Stimulated activated CD8-positive, alpha-beta memory T cell treated with anti-CD3 and anti-CD28 coated beads, Interleukin-15, amount 100 ng/mL, for 24 hours (primary cell): ENCODE measurements around the gene MAGED1.

Experiments
- DNase-seq: peaks from one replicate; pipeline ENCODE4 v3.0.0-alpha.2; 2020; ENCODE audit warnings: low read depth

The MAGED1 gene, protein sequence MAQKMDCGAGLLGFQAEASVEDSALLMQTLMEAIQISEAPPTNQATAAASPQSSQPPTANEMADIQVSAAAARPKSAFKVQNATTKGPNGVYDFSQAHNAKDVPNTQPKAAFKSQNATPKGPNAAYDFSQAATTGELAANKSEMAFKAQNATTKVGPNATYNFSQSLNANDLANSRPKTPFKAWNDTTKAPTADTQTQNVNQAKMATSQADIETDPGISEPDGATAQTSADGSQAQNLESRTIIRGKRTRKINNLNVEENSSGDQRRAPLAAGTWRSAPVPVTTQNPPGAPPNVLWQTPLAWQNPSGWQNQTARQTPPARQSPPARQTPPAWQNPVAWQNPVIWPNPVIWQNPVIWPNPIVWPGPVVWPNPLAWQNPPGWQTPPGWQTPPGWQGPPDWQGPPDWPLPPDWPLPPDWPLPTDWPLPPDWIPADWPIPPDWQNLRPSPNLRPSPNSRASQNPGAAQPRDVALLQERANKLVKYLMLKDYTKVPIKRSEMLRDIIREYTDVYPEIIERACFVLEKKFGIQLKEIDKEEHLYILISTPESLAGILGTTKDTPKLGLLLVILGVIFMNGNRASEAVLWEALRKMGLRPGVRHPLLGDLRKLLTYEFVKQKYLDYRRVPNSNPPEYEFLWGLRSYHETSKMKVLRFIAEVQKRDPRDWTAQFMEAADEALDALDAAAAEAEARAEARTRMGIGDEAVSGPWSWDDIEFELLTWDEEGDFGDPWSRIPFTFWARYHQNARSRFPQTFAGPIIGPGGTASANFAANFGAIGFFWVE

DNA sequence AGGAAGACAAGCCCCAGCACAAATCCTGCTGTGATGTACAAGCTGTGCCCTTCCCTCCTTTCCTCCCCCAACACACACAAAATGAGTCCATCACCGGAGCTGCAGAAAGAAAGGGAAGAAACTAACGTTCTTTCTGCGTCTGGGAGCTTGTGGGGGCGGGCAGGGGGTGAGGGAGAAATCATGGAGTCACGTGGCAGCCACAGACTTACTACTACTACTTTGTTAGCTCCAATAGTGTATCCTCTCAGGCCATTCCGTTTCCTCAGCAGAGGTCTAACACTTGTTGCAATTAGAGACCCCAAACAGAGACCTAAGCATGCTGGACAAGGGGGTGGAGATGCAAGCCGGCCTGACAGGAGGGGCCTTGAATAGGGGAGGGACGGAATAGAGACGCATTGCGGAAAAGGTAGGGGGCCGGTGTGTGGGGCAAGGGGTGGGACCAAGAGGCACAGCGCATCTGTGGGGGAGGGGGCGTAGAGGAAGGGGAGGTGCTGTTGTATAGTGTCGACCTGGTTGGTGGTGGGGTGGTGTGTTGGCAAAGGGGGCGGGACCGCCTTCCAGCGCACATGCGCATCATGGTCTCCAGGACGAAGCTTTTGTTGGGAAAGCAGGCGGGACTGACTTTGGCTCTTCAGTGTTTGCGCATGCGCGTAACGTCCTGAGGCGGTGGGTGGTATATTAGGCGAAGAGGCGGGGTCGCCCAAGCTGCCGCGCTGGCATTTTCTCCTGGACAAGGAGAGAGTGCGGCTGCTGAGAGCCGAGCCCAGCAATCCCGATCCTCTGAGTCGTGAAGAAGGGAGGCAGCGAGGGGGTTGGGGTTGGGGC lies at the start of gene MAGED1:
Gene MAGED1, plus strand, starts transcription at position 703 of the 825 bp plus-strand sequence. CDS start 682 bp downstream, outside the sequence.
- DNase-seq = peak; percentile 29

- no peak for DNase-seq
Measured at GRCh38 chrX:51847463-51847862, 46.0 kb upstream of the MAGED1 start.

DNA sequence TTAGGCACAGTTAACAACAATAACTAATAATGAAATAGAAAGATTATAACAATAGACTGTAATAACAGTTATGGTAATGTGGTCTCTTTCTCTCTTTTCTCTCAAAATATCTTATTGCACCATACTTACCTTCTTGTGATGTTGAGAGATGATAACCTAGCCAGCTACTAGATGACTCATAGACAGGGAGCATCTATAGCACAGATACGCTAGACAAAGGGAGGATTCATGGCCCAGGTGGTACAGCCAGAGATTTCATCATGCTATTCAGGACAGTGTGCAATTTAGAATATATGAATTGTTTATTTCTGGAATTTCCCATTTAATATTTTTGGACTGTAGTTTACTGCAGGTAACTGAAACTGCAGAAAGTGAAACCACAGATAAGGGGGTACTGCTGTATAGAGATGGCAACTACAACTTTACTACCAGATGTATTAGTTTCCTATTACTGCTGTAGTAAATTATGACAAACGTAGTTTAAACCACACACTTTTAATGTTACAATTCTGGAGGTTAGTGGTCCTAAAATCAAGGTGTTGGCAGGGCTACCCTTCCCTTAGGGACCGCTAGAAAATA lies 41.8 kb upstream of the MAGED1 start:
- no peak for DNase-seq

- no peak for DNase-seq
Measured at GRCh38 chrX:51852096-51852495, 41.3 kb upstream of the MAGED1 start.

DNA sequence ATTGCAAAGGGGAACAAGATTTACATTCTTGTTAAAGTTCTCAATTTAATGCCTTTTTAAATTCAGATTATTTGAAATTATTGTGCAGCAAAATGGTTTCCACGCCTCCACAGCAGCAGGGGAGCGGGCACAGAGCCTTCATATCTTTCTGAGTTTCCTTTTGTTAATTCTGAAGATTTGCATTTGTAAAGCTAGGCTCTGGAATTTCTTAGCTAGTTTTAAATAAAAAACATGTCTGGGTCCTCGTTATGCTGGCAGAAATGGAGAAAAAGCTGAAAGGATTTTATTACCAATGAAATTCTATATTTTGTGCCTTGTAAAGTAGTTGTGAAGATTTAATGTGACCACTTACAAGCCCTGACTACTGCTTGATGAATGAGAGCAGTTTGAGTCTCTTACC lies 40.8 kb upstream of the MAGED1 start:
- no peak for DNase-seq

DNA sequence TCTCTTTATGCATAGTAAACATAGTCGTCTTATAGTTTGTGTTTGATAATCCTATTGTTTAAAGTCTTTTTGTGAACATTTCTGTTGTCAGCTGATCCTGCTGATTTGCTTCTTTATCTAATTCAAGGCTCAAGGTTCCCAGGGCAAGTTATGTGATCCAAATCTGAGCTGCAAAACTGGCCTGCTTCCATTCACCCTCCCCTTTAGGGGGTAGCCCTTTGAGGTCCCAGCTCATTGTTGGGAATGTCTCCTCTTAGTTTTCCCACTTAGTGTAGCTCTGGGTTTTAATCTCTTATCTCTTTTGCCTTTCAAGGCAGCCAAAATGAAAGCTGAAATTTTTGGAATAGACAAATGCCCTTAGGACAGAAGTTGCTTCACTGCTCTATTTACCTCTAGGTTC lies 40.2 kb upstream of the MAGED1 start:
- DNase-seq = no peak

DNA sequence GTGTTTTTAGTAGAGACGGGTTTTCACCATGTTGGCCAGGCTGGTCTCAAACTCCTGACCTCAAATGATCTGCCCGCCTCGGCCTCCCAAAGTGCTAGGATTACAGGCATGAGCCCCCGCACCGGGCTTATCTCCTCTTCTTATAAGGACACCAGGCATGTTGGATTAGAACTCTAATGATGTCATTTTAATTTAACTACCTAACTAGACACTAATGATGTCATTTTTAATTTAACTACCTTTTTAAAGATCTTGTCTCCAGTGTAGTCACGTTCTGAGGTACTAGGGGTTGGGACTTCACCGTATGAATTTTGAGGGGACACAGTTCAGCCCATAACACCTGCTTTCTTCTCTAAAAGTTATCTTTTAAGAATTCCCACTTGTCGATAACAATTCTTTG lies 37.7 kb upstream of the MAGED1 start:
- DNase-seq = no peak

DNA sequence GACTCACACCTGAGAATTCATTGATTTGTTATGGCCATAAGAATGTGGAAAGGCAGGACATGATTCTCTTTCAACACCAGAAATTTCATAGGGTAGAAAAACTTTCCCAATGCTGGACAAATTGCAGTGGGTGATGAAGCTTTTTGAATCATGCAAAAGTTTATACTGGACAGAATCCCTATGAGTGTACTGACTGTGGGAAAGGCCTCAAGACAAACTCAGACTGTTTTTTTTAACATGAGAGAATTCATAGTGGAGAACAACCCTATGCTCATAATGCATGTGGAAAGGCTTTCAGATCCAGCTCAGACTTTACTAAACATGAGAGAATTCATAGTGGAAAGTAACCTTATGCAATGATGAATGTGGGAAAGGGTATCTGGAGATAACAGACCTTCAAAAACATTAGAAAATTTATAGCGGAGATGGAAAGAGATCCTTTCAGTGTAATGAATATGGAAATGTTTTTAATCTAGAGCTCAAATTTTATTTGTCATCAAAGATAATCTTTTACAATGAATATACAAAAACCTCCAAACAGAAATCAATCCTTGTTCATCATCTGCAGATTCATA lies 36.2 kb upstream of the MAGED1 start:
- DNase-seq = no peak

- no peak for DNase-seq
Measured at GRCh38 chrX:51860679-51861078, 32.7 kb upstream of the MAGED1 start.

- DNase-seq = no peak
Measured at GRCh38 chrX:51862920-51863319, 30.5 kb upstream of the MAGED1 start.

DNA sequence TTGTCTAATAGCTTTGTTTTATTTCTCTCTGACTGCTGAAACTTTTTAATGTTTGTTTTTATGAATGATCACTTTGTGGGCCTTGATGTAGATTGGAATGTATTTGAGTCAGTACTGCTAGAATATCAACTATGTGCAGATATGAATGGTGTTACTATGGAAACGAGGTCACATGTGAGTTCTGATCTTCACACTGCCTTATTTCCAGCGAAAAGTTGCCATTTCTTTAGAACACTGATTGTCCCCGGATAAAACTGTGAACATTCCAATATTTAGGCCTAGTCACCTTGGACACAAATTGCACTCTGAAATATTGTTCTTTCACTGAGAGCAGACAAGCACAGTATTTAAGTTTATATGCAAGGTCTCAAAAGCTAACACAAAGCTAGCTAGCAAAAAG lies 27.2 kb upstream of the MAGED1 start:
- no peak for DNase-seq

DNA sequence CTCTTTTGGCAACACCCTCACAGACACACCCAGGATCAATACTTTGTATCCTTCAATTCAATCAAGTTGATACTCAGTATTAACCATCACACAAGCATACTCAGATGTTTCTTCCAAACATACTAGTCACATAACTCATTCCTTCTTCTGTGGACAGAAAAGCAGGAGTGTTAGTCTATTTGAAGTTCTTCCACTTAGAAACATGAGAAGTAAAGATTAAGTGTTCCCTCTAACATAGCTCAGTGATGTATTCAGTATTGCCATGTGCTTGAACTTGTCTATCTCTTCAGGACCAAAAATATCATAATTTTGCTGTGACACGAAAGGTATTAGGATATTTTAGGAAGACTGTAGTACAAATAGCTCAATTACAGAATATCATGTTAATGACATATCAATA lies 25.8 kb upstream of the MAGED1 start:
- no peak for DNase-seq

- no peak for DNase-seq
Measured at GRCh38 chrX:51870354-51870753, 23.1 kb upstream of the MAGED1 start.

DNA sequence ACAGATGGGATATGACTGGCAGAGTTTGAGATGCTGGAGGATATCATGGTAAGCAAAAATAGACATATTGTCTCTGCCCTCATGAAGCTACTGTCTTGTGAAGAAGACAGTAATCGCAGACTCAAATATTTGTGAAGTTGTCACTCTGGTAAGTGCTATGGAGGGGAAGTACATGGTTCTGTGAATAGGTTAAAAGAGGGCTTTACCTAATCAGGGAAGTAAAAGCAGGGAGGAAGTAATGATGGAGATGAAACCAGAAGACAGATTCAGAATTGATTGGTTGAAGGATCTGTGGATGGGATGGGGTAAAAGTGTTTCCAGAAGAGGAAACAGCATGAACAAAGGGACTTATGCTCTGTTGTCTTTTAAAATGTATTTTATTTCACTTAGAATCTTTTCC lies 19.3 kb upstream of the MAGED1 start:
- DNase-seq = no peak

- no peak for DNase-seq
Measured at GRCh38 chrX:51876441-51876840, 17.0 kb upstream of the MAGED1 start.

GRCh38 chrX:51878056-51878455 lies 15.4 kb upstream of the MAGED1 start:
- DNase-seq = no peak

GRCh38 chrX:51889851-51890250 lies 3.6 kb upstream of the MAGED1 start:
- no peak for DNase-seq

GRCh38 chrX:51891245-51891644 lies 2.2 kb upstream of the MAGED1 start:
- DNase-seq = no peak

- DNase-seq = no peak
Measured at GRCh38 chrX:51891821-51892551, 1.4 kb upstream of the MAGED1 start.

- DNase-seq = no peak
Measured at GRCh38 chrX:51893931-51894696, 691 bp downstream of the MAGED1 start.
